ENCODE data around the gene PPP1R27.

DNA sequence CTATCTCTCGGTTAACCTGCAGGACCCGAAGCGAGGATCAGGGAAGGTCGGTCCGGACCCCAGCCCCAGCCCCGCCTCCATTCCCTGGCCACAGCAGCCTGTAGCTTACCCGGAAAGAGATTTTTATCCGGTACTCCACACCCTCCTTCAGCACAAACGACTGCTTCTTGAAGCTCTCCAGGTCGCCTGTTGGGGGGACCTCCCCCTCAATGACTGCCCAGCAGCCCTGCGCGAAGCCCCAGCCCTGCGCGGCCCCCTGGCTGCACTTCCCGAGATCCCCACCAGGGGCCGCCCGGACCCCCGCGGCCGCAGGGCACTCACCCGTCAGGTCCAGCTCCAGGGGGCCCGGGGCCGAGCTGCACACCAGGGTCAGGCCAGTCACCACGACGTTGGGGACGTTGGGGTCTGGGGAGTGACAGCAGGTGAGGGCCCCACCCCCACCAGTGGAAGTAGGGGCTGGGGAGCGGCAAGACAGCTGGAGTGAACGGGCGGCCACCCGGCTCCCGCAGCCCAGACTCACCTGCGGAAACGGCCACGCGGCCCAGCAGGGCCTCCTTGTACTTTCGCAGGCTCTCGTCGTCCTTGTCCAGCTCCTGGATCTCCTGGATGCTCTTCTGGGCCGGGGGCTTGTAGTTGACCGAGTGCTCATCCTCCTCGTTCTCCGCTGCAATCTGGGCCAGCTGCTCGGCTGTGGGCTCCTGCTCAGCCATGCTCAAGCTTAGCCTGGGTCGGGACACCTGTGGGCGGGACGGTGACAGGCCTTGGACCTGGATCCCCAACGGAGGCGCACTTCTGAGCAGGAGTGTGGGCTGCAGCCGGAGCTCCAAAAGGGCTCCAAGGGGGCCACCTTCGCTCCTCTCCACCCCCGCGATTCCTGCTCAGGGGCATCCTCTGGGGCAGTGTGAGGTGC lies 34.6 kb upstream of the PPP1R27 start:
- TF ChIP-seq, protein P1, sequence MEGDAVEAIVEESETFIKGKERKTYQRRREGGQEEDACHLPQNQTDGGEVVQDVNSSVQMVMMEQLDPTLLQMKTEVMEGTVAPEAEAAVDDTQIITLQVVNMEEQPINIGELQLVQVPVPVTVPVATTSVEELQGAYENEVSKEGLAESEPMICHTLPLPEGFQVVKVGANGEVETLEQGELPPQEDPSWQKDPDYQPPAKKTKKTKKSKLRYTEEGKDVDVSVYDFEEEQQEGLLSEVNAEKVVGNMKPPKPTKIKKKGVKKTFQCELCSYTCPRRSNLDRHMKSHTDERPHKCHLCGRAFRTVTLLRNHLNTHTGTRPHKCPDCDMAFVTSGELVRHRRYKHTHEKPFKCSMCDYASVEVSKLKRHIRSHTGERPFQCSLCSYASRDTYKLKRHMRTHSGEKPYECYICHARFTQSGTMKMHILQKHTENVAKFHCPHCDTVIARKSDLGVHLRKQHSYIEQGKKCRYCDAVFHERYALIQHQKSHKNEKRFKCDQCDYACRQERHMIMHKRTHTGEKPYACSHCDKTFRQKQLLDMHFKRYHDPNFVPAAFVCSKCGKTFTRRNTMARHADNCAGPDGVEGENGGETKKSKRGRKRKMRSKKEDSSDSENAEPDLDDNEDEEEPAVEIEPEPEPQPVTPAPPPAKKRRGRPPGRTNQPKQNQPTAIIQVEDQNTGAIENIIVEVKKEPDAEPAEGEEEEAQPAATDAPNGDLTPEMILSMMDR (IDR thresholded peaks at IDR 0.05): peak; percentile 63 to 88 (median 66)
- no peak for TF ChIP-seq POLR2A (IDR thresholded peaks at IDR 0.05)
